Spleen (tissue), 11 donors: ENCODE data around the gene CCIN. TPM values are rescaled to one million over a fixed set of nuclear protein-coding genes. Genes with fewer than 3 reads are reported as not detected.
A peak's percentile ranks its signal among the peaks of the same experiment; 100 is the strongest.

Experiments
- DNase-seq: peaks from one replicate; pipeline ENCODE4 v3.0.0-alpha.2; 2020
- H3K27ac ChIP-seq, 8 donors: fragments of 200-600 bp; sonication (generic) in 7 of 8; 1 replicate in 4 of 8; 2 replicates in 4 of 8; pipeline versions ENCODE4 v1.5.0 to v1.8.0; 2016 to 2021; ENCODE audit warnings: inconsistent platforms in 4 of 8, mild to moderate bottlenecking in 4 of 8, moderate library complexity in 1 of 8
- H3K27me3 ChIP-seq, 7 donors: fragments of 200-600 bp; sonication (generic) in 6 of 7; replicated peaks in 1 of 7; 1 replicate in 4 of 7; 2 replicates in 3 of 7; pipeline versions ENCODE4 v1.5.0 to v1.8.0; 2016 to 2021; ENCODE audit warnings: inconsistent platforms in 3 of 7, mild to moderate bottlenecking in 1 of 7
- H3K36me3 ChIP-seq, 6 donors: fragments of 200-600 bp; sonication (generic) in 5 of 6; 1 replicate in 4 of 6; 2 replicates in 2 of 6; pipeline versions ENCODE4 v1.5.0 to v1.8.0; 2016 to 2021; ENCODE audit warnings: inconsistent platforms in 2 of 6
- H3K4me1 ChIP-seq, 6 donors: fragments of 200-600 bp; sonication (generic) in 5 of 6; 1 replicate in 3 of 6; 2 replicates in 3 of 6; pipeline versions ENCODE4 v1.5.0 to v1.8.0; 2016 to 2021; ENCODE audit warnings: inconsistent platforms in 3 of 6
- H3K4me3 ChIP-seq, 8 donors: fragments of 200-600 bp; sonication (generic) in 7 of 8; 1 replicate in 4 of 8; 2 replicates in 4 of 8; pipeline versions ENCODE4 v1.5.0 to v1.8.0; 2016 to 2021; ENCODE audit warnings: inconsistent platforms in 4 of 8, mild to moderate bottlenecking in 4 of 8, moderate library complexity in 2 of 8
- H3K9me3 ChIP-seq, 8 donors: fragments of 200-600 bp; sonication (generic) in 7 of 8; 1 replicate in 4 of 8; 2 replicates in 4 of 8; pipeline versions ENCODE4 v1.5.0 to v1.8.0; 2016 to 2021; ENCODE audit warnings: inconsistent platforms in 4 of 8
- POLR2A ChIP-seq, 3 donors: fragments of 450-650 bp; IDR thresholded peaks; one replicate each; pipeline ENCODE4 v1.5.1; 2017; ENCODE audit warnings: antibody characterized with exemption in 3 of 3, mild to moderate bottlenecking in 1 of 3
- POLR2AphosphoS5 ChIP-seq, 3 donors: sonication (generic); formaldehyde crosslinking; IDR thresholded peaks; one replicate each; pipeline ENCODE4 v1.5.1; 2017; ENCODE audit warnings: antibody characterized with exemption in 3 of 3
- WGBS, 5 donors: extraction: QIAGEN DNeasy Blood & Tissue Kit in 3 of 5; methylation state at CpG; one replicate each; pipeline versions ENCODE4 v1.1.5 to v1.1.7; 2013 to 2018; 5-methylcytosine and 5-hydroxymethylcytosine counted together
- intact Hi-C: fragments of 100-400 bp; cut with DNase I; formaldehyde crosslinking; loops from one replicate; pipeline ENCODE4 v1.15.0; 2023; ENCODE audit warnings: low total_unique reads
- polyA plus RNA-seq, 3 donors: library from polyadenylated mRNA; stranded (reverse); fragments of 200-250 nt; gene quantifications; one replicate each; pipeline ENCODE4 v1.2.1, GENCODE V29; 2013
- total RNA-seq, 7 donors: library from RNA; depleted of rRNA in 3 of 7; stranded (reverse); fragments of >200 nt in 3 of 7; fragmentation: NEBNext Ultra II Directional in 4 of 7; extraction: Animal tissue kit (Norgen Biotek cat#: 25700) in 4 of 7; gene quantifications; one replicate each; pipeline versions ENCODE4 v1.1.0 to v1.2.1, GENCODE V29; 2016 to 2021
- TF ChIP-seq, protein P1 (sequence below), 11 experiments: fragments of 200-600 bp in 7 of 11; fragments of 450-650 bp in 4 of 11; sonication (generic) in 4 of 11; IDR thresholded peaks in 8 of 11; conservative IDR thresholded peaks in 3 of 11; 1 replicate in 7 of 11; 2 replicates in 4 of 11; pipeline versions ENCODE4 v1.4.0 to v1.8.0; 2016 to 2021; ENCODE audit warnings: antibody characterized with exemption in 11 of 11, inconsistent platforms in 4 of 11, mild to moderate bottlenecking in 1 of 11
- donor health status: healthy with polysubstance abuse.
- donor health status: DM: no; HTN: no; CAD: no; lungs with moderate emphysema.
- donor health status: DM: no; HTN: no; CAD: no.
- donor health status: Bipolar disorder and iron deficiency.
- donor health status: healthy.
- donor health status: DM: no; HTN: no; CAD: no.
- donor health status: DM: yes; HTN: yes; CAD: no.

CCIN gene
- total and polyA plus RNA-seq, 10 donors = 0.03 to 1.0 (median 0.13) TPM; not detected in 3

DNA sequence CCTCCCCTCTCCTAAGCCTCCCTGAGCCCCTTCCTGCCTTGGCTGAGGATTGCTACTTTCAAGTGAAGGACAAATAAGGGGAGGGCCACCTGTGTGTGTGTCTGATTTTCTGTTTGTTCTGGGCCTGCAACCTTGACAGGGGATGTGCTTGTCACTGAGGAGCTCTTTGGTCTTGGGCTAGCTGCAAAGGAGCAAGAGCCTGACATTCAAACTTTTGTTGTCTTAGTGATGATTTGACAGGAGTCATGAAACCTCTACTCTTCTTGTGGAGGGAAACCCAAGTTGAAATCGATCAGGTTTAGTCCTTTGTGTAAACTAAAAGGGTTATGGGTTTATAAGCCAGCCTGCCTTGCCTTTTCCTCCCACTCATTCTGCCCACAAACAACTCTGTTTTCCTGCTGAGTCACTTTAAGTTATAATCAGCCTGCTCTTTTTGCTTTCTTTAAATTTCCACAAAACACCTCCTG, 38.4 kb downstream of the CCIN start:
- intact Hi-C loops = no loop called here
- Histone ChIP-seq H3K27me3 (no peaks in the 10 kb centered on the region), H3K4me3 (no peak overlapping the region), H3K36me3 (peaks cover 0 to 100% (median 95%) of the 10 kb centered on the region in 6 donors), H3K4me1 (peaks cover 10 to 62% (median 42%) of the 10 kb centered on the region in 6 donors), H3K9me3 (no peaks in the 10 kb centered on the region), H3K27ac (peak overlapping the region in 3 of 8 donors; percentile 5 to 61 (median 15))
- DNase-seq = no peak
- 10 to 36% (median 18%) methylated on average over 1 of the region's 1 CpG for WGBS, 5 donors
- no peak for TF ChIP-seq POLR2AphosphoS5 (IDR thresholded peaks at IDR 0.05)
- TF ChIP-seq, protein P1, sequence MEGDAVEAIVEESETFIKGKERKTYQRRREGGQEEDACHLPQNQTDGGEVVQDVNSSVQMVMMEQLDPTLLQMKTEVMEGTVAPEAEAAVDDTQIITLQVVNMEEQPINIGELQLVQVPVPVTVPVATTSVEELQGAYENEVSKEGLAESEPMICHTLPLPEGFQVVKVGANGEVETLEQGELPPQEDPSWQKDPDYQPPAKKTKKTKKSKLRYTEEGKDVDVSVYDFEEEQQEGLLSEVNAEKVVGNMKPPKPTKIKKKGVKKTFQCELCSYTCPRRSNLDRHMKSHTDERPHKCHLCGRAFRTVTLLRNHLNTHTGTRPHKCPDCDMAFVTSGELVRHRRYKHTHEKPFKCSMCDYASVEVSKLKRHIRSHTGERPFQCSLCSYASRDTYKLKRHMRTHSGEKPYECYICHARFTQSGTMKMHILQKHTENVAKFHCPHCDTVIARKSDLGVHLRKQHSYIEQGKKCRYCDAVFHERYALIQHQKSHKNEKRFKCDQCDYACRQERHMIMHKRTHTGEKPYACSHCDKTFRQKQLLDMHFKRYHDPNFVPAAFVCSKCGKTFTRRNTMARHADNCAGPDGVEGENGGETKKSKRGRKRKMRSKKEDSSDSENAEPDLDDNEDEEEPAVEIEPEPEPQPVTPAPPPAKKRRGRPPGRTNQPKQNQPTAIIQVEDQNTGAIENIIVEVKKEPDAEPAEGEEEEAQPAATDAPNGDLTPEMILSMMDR (IDR thresholded peaks at IDR 0.05 in 8 of 11, conservative IDR thresholded peaks at IDR 0.05 in 3 of 11) = no peak
- no peak for TF ChIP-seq POLR2A (IDR thresholded peaks at IDR 0.05)

- Histone ChIP-seq H3K9me3 (no peaks in the 10 kb centered on the region), H3K36me3 (peaks cover 0 to 100% (median 94%) of the 10 kb centered on the region in 6 donors), H3K4me3 (no peak overlapping the region), H3K27ac (peak overlapping the region in 2 of 8 donors; percentile 5 to 61), H3K4me1 (peaks cover 10 to 69% (median 42%) of the 10 kb centered on the region in 6 donors), H3K27me3 (no peaks in the 10 kb centered on the region)
- WGBS, 5 donors = 65 to 91% (median 81%) methylated on average over 10 of the region's 10 CpGs
- intact Hi-C loops = no loop called here
- TF ChIP-seq, protein P1 (IDR thresholded peaks at IDR 0.05 in 8 of 11, conservative IDR thresholded peaks at IDR 0.05 in 3 of 11) = no peak
- no peak for TF ChIP-seq POLR2AphosphoS5 (IDR thresholded peaks at IDR 0.05)
- no peak for TF ChIP-seq POLR2A (IDR thresholded peaks at IDR 0.05)
- no peak for DNase-seq
Observed at GRCh38 chr9:36208521-36209253, 39.5 kb downstream of the CCIN start.

- 82 to 87% (median 83%) methylated on average over 8 of the region's 8 CpGs for WGBS, 5 donors
- peak overlapping the region in 4 of 8 donors; percentile 17 to 55 (median 32) for H3K27ac ChIP-seq
- H3K9me3 ChIP-seq = no peaks in the 10 kb centered on the region
- no peak for DNase-seq
- H3K27me3 ChIP-seq = no peaks in the 10 kb centered on the region
- H3K36me3 ChIP-seq = peaks cover 0 to 100% (median 86%) of the 10 kb centered on the region in 6 donors
- H3K4me3 ChIP-seq = no peak overlapping the region
- TF ChIP-seq POLR2A (IDR thresholded peaks at IDR 0.05) (no peak), POLR2AphosphoS5 (IDR thresholded peaks at IDR 0.05) (no peak)
- TF ChIP-seq, protein P1 (IDR thresholded peaks at IDR 0.05 in 8 of 11, conservative IDR thresholded peaks at IDR 0.05 in 3 of 11) = no peak
- intact Hi-C loops = no loop called here
- peaks cover 14 to 90% (median 43%) of the 10 kb centered on the region in 6 donors for H3K4me1 ChIP-seq
Observed at GRCh38 chr9:36210722-36211121, 41.5 kb downstream of the CCIN start.

GRCh38 chr9:36211510-36211909, 42.3 kb downstream of the CCIN start:
- Histone ChIP-seq H3K4me1 (peaks cover 15 to 85% (median 44%) of the 10 kb centered on the region in 6 donors), H3K27ac (peak overlapping the region in 4 of 8 donors; percentile 17 to 55 (median 28)), H3K36me3 (peaks cover 0 to 99% (median 82%) of the 10 kb centered on the region in 6 donors), H3K27me3 (no peaks in the 10 kb centered on the region), H3K4me3 (no peak overlapping the region), H3K9me3 (no peaks in the 10 kb centered on the region)
- DNase-seq = no peak
- intact Hi-C loops = no loop called here
- WGBS, 5 donors = 76 to 91% (median 85%) methylated on average over 7 of the region's 7 CpGs
- TF ChIP-seq, protein P1 (IDR thresholded peaks at IDR 0.05 in 8 of 11, conservative IDR thresholded peaks at IDR 0.05 in 3 of 11) = no peak
- TF ChIP-seq POLR2AphosphoS5 (IDR thresholded peaks at IDR 0.05) (no peak), POLR2A (IDR thresholded peaks at IDR 0.05) (no peak)
